ENCODE measurements around the gene ADORA3.

Gene ADORA3

DNA sequence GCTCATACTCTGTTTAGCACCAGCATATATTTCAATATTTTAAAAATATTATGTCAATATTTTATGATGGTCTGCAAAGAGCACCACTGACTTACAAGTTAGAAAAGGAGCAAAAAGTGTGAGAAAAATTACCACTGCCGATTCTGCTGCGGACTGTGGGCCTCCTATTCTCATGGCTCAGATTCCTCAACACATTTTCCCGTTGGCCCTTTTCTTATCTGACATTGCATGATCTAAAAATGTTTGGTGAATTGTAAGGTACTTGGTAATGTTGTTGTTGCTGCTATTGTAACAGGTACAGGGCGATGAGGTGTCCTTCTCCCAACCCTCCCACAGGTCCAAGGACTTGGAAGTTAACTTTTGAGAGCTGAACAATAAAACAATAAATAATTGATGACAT is 28.9 kb downstream of the ADORA3 start:
- peak in 1 of 5 experiments; percentile 42 for DNase-seq

DNA sequence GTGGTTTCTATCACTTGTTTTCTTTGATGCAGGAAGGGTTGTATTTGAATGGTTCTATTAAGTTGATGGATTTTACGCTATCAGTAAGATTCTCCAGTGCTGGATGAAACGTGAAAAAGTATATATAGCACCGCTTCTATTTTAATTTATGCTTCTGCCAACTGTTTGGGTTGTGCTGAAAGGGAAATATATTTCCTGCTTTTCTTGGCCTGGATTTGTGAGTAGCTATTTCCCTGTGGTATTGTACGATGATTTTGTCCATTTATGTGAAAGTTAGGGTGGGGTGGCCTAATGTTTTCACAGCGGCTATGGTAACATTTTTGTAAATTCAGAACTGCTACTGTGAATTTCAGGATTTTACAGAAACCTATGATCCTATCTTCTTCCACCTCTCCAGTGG is 29.3 kb downstream of the ADORA3 start:
- no peak for DNase-seq

DNA sequence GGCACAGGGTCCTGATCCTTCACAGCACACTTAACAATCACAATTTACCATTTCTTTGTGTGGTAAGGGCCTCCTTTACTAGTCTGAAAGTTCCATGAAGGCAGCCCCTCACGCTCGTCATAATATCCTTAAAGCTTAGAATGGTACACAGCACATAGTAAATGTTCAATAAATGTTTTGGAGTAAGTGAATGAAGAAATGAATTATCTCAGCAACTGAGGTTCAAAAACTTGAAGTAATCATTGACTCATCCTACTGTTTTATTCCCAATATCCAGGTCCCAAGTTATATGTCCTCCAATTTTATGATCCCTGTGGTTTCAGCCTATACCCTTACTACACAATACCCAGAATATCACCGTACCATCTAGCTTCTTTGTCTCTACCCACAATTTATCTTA is 31.9 kb downstream of the ADORA3 start:
- no peak for DNase-seq

DNA sequence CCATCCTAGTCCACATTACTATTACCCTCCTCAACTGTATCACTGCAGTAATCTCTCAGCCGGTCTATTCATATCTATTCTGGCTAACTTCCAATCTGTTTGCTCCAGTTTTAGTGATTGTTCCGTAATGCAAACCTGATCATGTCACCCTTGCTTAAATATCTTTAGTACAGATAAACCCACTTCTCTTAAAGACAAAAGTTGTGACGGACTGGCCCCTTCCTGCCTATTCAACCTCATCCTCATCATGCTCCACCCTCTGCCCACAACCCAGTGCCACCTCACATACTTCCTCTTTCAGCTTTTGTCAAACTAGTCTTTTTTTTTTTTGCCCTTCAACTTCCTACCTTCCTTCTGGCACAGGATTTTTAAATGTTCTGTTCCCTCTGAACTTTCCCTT is 32.4 kb downstream of the ADORA3 start:
- DNase-seq, result peak; percentile 25 to 98 (median 72)

DNA sequence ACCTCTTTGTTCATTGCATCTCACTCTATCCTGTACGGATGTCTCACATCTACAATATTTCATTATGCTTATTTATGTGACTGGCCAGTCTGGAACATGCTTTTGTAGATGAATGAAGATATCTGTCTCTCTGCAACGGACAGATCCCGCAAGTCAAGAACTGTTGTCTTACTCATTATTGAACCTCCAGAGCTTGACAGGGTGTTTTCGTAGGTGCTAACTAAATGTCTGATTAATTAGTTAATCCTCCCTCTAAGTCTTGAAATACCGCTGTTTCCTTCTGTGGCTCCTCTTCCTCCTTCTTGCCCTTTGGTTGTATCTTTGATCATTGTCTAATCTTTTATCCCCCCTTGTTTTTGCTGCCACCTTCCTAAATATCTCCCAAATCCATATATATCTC is 32.8 kb downstream of the ADORA3 start:
- DNase-seq, result peak in 1 of 5 experiments; percentile 70

DNA sequence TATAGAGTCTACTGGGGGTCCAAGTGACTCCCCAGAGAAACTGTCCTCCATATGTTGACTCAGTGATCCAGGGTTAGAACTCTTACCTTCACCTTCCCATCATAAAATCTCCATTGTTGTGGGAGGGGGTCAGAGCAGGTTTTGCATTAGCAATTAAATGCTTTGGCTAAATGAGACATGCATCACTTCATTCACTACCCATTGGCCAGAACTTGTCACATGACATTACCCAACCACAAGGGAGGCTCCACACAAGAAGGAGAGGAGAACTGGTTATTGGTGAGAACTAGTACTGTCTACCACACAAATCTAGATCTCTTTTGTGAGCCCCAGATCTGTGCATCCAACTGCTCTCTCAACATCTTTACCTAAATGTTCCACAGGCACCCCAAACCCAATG is 33.9 kb downstream of the ADORA3 start:
- peak in 1 of 5 experiments; percentile 59 for DNase-seq

DNA sequence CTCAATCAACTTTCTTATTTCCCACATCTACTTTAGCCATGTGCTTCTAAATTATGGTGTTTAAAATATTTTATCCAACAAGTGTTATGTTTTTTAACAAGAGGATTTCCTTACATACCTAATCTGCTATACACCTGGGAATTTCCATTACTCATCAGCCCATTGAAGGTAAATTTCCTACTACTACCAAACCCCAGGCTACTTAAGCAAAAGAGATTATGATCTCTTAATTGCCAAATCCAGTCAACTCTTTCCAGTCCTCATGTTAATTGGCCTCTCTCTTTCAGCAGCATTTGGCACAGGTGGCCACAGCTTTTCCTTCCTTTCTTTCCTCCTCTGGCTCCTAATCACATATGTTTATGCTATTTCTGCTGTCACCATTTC is 34.7 kb downstream of the ADORA3 start:
- DNase-seq, result no peak

DNA sequence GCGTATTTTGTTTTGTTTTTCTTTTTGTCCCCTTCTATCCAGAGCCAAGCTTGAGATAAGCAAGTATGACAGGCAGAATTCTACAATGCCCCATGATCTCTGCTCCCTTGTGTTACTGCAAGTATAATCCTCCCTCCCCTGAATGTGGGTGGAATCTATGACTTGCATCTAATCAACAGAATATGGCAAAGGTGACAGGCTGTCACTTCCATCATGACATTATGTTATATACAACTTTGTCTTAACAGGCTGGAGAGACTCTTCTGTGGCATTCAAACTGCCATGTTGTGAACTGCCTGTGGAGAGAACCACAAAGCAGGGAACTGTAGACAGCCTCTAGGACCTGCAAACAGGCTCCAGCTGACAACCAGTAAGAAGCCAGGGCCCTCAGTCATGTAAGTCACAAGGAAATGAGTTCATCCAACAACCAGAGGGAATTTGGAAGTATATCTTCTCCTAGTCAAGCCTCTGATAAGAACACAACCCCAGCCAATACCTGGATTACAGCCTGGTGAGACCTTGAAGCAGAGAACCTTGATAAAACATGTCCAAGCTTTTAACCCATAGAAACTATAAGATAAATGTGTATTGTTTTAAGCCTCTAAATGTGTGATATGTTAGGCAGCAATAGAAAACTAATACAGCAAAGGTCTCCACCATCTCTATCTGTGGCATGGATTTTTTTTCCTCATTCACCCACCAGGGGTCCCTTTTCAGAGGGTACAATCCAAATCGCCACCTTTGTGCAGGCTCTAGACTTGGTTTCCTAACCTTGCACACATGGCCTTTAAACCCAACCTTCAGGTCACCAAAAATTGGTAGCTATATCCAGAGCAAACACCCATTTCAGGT is 35.3 kb downstream of the ADORA3 start:
- DNase-seq, result no peak

DNA sequence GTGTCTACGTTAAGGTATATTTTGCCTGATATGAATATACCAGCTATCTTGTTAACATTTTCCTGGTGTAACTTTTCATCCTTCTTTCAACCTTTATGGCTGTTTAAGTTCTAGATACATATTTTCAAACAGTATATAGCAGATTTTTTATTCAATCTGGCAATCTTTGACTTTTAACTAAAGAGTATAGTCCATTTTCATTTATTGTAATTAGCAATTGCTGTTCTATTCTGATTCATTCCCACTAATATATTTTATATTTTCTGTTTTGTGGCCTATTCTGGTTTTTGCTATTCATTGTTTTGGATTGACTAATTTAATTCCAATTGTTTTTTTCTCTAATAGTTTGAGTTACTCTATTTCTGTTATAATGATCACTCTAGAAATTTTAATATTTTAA is 37.0 kb downstream of the ADORA3 start:
- DNase-seq, result no peak

DNA sequence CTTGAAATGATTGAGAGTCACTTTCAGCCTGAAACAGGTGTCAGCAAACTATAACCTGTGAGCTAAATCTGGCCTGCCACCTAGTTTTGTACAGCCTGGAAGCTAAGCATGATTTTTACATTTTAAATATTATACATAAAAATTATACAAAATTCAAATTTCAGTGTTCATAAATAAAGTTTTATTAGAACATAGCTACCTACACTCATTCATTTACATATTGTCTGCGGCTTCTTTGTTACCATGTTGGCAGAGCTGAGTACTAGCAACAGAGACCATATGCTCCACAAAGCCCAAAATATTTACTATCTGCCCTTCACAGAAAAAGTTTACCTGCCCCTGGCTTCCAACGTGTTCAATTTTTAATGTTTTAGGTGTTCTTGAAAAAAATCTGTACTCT is 37.7 kb downstream of the ADORA3 start:
- DNase-seq, result no peak

DNA sequence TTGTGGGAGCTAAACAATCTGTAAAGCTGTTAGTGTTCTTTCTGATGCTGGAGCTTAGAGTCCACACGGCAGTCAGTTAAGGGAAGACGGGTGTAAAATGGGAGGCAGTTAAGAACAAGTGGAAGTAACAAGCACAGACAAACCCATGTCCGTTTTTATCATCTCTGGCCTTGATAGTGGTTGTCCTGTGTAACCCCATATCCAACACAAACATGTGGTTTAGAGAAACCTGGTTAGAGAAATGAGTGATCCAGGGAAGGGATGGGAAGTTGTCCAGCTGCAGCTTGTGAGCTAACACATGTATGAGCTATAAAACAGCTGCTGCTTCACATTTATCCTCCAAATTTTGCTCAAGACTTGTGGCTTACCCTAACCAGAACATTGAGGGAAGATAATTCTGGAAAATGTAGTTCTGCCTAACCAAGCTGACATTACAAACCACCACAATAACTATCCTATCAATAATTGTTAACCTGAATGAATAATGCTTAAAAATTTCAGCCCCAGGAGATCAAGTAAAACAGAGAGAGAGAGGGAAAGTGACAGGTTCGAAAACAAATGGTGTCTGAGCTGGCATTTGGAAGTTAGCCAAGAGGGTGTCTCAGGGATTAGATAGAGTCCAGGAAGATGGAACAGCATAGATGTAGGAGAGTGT is 40.3 kb downstream of the ADORA3 start:
- no peak for DNase-seq

DNA sequence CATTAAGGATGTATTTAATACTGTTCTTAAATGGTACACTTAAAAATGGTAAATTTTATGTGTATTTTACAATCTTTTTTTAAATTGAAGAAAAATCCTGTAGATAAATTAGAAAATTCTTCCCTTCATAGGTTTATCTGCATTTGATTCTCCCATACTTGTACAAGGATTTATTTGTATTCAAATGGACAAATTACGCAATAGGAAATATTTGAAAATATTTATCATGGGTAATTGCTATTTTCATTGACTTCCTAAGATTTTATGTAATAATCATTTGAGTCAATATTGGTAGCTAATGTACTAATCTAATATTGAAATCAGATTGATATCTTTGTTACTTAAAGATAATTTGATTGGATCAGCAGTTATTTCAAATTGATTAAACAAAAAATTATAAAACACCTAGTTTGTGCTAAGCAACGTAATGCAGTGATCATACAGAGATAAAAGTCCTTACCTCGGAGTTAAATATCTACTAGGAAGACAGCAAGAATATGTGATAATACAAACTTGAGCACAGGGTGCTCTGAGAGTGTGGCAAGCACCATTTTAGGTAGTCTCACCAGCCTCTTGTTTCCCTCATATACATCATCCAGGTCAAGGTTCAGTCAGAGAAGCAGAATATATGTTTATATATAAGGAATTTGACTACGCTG is 40.9 kb downstream of the ADORA3 start:
- DNase-seq, result no peak

DNA sequence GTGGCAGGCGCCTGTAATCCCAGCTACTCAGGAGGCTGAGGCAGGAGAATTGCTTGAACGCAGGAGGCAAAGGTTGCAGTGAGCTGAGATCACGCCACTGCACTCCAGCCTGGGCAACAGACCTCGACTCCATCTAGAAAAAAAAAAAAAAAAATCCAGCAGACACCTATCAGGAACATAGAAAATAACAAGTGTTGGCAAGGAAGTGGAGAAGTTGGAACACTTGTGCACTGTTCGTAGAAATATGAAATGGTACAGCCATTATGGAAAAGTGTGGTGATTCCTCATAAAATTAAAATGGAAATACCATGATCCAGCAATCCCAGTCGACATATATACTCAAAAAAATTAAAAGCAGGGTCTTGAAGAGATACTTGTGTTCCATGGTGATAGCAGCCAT is 41.7 kb downstream of the ADORA3 start:
- no peak for DNase-seq

DNA sequence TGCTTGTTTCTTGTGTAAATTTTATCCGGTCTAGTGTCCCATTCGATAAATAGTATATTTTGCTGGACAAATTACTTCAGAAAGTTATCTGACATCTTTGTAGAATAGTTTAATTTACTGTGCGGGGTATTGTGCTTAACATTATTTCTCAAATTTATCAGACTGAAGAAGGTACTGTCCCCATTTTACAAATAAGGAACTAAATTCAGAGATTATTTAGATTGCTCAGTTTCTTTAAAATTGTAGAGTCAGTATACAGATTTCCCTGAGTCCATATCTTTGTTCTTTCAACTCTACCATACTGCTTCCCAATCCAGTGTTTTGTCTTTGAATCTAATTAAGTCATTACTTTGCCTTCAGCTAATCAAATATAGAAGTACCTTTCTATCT is 47.8 kb downstream of the ADORA3 start:
- no peak for DNase-seq

DNA sequence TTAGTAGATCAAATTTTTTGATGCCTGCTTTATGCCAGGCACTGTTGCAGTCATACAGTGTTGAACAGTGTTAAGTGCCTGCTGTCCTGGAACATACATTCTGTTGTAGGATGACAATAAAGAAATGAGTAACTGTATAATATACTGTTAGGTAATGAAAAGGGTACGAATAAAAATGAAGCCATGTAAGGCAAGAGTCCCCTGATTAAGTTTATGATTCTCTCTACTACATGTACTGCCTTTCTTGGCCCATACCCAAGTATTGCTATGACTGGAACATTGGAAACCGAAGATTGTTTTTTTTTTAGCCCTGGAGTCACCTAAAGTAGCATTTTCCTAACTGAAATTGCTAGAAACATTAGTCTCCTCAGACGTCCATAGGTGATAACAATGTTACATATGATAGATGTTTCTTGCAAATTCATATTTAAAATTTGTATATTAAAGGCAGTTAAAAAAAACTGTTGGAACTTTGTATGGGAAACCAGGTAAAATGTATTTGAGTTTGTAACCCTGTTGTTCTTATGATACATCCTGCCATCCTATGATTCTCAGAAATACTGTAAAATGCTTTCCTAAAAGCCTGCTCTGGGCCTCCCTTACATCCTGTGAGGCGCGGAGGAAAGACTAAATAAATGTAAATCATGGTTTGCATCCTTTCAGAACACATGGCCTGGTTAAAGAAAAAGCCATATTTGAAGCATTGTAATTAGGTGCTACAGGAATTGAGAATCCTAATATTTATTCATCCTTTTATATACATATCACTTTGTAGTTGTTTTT is 48.4 kb downstream of the ADORA3 start:
- peak in 1 of 5 experiments; percentile 69 for DNase-seq

DNA sequence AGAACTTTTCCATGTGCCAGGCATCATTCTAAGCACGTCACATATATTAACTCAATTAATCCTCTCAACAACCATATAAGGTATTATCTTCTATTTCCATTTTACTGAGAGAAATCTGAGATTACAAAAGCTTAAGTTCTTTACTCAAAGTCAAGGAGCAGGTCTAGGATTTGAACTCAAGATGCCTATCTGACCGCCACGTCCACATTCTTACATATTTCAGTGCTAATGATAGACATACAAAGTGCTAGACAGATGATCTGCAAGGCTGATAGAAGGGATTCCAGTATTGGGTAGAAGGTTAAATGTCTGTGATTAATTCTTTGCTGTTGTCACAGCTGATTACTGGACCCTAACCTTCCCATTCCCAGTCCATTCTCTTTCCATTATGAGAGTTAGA is 49.7 kb downstream of the ADORA3 start:
- no peak for DNase-seq

DNA sequence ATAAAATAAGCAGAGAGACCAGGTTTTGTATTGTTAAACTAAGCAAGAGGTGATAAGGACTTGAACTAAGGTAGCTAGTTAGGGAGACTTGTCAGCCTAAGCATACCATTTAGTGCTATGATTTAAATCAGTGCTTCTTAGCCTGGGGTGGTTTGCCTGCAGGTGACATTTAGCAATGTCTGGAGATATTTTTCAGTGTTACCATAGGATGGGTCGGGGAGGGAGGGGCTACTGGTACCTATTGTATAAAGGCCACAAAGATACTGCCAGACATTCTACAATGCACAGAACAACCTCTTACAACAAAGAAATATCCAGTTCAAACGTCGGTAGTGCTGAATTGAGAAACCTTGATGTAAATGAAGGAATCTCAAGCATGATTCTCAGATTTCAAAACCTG is 50.9 kb downstream of the ADORA3 start:
- no peak for DNase-seq

DNA sequence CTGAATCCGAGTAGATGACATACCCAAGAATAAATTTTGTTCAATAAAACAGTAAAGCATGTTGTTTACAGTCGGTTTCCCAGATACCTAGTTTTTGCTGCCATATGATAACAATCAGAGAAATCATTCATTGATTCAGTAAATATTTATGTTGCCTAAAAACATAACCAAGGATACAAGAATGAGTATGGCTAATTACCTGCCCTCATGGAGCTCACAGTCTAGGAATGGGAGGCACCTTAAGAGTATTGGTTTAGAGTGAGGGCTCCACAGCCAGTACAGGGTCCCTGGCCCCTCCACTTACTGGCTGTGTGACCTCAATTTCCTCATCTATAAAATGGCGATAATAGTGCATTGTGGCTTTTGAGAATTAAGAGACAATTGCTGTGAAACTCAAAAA is 53.2 kb downstream of the ADORA3 start:
- no peak for DNase-seq

DNA sequence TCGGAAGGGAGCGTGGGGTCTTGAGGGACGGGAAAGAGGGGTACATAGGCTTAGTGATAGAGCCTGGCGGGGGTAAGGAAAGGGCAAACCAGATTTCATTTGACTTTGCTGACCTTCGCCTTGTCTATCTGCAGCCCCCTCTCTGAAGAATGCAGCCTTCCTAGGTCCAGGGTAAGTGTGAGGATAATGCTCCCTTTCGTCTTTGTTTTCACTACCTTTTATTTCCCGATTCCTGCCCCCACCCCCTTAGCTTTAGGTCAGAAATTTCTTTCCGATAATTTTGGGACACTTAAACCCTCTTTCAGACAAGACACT is 53.8 kb downstream of the ADORA3 start:
- DNase-seq, result no peak
